Midbrain (tissue), 1 donor: ENCODE data around the gene INTS12.

Experiments
- DNase-seq: peaks from one replicate; lab custom pipeline; 2025; lab: John Stamatoyannopoulos, UW

The INTS12 gene

DNA sequence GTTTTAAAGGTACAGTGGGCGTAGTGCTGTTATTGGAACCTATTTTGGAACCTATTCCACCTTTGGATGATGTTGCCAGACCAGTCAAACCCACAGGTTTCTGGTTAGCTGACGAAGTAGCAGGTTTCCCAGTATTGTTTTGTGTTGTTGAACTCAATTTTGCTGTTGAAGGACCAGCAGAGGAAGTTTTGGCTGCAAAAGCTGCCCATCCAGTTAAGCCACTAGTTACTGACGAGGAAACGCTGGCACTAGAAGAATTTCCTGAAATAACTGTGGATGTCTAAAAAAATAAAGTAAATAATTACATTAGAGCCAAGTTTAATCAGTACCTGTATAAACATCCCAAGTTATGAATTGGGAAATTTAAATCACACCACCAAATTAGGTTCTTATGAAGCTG lies 25.5 kb downstream of the INTS12 start:
- no peak for DNase-seq

DNA sequence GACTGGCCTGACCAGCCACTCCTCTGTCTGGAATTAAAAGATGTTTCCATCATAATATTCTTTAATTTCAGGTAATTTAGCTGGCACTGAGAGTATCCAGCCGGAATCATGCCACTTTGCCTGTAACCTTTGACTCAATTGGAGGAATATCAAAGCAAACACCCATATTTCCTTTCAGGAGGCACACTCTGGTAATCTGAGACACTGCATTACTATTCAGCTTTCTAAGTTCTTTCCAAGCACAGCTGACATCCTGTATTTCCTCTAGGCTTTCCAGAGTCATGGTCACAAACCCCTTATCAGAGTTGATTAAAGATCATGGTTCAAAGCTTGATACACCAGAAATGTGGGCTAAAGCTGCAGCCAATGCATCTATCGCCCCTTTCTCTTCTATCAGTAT lies 29.3 kb downstream of the INTS12 start:
- no peak for DNase-seq

DNA sequence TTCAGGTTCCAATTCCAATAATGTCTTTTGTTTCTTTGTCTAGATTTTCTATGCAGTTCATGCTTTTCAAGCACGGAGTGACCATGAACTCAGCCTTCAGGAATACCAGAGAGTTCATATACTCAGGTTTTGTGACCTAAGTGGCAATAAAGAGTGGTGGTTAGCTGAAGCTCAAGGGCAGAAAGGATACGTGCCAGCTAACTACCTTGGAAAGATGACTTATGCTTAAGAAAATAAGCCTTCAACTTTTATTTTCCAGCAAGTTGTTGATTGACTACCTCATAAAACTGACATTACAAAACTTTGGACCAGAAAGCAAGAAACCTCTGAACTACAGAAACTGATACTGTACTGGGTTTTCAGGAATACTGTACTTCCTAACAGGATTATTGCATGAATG lies 30.8 kb downstream of the INTS12 start:
- no peak for DNase-seq

DNA sequence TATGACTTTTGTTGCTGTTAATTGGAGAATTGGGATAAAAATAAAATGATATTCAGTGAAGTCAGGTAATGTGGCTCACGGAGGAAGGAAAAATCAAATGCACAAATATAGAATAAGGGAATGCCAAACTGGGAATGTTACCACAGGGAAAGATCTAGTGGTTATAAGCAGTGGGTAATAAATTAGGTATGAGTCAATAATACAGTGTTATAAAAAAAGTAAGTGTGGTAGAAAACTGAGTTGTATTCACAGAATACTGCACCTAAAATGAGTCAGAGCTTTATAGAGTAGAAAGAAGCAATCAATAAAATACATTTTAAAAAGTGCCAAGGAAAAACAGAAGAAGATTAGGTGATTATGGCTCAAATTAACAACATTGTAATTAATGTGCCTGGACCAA lies 34.5 kb downstream of the INTS12 start:
- no peak for DNase-seq

DNA sequence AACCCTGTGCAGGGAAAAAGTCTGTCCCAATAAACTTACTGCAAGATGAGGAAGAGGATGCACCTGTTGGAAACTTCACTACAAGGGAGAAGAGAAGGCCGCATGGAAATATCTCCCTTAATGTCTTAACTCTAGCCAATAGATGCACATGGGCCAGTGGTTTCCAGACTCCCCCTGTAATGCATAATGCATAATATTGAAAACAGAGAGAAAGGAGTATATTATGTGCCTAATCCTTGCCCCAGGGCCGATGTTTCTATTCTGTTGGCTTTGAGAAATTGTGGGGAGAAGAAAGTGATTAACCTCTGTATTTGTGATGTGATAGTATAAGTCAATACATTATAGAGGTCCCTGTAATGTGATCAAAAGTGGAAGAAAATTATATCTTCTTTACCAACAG lies 37.2 kb downstream of the INTS12 start:
- no peak for DNase-seq

DNA sequence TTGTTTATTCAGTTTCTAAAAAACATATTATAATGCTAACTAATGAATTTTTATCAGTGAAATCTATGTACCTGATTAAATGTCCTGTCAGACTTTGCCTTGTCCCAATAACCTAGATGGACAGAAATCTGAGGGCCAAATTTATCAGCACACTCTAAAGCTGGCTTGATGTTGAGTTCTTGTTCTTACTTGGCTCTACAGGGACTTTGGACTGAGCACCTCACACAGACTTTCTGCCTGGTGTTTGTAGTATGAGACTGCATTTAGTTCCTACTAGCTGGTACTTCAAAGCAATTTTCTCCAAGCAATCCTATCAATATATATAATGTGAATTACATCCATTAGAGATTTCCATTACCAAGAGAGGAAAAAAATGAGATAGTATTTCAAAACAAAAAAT lies 37.8 kb downstream of the INTS12 start:
- no peak for DNase-seq

DNA sequence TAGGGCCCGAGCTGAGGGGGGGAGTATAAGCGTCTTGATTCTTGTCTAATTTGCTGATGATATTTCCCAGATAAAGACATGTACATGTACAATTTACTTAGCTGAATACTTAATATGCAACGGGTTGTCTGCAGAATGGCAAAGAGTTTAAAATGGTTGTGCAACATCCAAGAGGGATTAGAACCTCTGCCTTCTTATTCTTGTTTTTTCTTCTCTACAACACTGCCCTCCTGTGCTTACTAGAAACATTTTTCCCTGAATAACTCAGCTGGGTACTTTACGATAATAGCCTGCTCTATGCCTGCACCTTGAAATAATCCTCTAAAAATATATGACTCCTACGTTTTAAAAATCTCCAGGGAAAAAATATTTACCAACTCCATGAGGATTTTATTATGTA lies 41.8 kb downstream of the INTS12 start:
- no peak for DNase-seq

DNA sequence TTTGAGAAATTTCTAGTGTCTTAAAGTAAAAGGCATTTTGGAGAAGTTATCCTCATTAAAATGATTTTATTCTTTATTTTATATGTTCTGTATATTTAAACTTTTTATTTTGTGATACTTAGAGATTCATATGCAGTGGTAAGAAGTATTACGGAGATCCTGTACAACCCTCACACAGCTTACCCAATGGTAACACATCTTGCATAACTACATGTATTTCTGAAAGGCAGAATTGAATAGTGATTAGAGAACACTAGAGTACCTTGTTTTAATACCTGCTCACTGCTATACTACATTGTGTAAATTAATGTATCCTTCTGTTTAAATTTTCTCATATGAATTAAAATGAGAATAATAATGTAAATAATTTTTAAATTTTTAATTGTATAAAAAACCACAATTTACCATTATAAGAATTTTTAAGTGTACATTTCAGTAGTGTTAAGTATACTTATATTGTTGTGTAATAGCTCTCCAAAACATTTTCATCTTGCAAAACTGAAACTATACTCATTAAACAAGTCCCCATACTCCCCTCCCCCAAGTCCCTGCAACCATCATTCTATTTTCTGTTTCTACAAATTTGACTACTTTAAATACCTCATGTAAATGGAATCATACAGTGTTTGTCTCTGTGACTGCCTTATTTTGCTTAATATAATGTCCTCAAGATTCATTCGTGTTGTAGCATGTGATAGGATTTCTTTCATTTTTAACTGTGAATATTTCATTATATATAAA lies 45.4 kb downstream of the INTS12 start:
- no peak for DNase-seq

DNA sequence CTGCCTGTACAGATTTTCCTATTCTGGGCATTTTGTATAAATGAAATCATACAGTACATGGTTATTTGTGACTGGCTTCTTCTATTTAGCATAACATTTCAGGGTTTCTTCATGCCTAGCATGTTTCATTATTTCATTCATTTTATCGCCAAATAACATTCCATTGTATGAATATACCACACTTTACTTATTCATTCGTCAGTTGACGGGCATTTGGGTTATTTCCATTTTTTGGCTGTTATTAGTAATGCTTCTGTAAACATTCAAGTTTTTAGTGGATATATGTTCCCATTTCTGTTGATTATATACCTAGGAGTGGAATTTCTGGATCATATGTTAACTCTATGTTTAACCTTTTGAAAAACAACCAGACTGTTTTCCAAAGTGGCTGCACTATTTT lies 47.5 kb downstream of the INTS12 start:
- DNase-seq = no peak

DNA sequence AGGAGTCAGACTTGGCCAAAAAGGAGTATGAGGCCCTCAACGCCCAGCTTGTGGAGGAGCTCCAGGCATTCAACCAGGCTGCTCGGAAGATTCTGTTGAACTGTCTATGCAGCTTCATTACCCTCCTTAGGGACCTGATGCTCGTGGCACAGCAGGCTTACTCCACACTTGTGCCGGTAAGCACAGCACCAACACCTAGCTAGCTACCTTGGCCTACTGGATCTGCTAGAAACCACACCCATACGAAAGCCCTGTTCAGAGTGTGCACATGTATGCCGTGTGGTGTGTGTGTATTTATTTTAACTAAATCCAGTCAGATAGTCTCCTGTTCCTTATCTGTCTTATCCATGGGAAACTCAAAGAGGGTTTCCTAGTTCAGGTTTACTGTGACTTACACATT lies 49.3 kb downstream of the INTS12 start:
- DNase-seq = no peak

DNA sequence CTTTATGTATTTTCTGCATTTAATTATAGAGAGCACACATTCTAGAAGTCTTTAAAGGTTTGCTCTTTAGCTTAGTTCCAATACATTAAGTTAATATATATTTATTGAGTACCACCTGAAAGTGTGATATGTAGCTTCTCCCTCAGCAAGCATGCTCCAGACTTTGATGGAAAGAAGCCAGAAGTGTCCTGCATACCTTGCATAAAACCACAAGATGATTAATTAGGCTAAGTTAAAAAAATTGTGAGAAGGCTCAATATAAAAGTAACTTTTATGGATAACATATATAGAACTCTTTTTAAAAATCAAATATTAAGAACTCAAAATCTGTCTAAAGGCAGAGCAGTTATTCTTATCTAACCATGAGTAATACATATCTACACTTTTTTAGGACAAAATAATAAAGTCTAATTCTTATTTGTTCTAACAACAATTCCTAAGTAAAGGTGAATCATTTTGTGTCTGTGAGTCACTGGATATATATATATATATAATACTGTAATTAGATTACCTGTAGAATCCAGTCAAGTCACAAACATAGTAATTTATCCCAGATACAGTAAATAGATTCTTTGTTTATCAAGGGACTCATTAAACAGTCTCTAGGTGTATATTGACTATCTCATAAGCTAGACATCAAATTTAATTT lies 51.2 kb downstream of the INTS12 start:
- no peak for DNase-seq

DNA sequence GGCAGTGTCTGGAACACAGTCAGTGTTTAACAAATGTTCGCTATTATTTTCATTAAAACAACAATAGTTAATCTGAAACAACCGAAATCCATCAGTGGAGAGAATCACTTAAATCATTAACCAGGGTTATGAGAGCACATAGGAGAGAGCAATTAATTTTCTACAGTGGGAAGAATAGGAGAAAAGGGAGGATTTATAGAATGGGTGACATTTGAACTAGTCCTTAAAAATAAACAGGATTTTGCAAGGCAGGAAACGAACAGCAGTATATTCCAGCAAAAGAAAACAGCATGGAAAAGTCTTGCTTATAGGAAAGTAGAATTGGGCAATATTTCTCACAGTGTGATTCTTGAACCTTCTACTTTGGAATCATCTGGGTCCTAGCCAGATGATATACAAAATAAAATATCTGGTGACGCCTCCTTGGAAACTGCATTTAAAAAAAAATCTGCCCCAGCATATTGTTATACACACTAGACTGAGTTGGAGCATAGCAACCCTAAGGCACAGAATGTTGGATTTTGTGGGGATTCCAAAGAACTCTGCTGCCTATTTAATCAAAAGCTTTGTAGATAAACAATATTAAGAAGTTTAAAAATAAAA lies 56.1 kb downstream of the INTS12 start:
- DNase-seq = no peak

DNA sequence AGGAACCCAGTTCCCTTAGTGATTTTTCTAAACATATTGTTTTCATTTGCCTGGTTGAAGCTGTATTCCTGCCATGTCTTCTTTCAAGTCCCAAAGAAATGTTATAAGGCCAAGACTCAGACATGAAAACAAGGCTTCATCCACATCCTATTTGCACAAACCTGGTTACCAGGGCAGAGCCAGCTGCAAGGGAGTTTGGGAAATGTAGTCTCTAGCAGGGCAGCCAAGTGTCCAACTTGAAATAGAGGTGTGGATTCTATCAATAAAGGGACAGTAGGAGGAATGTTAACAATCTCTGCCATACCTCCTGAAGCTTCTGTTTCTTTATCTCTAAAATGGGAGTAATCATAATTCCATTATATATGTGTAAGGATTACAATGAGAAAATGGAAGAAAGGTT lies 56.6 kb downstream of the INTS12 start:
- no peak for DNase-seq

DNA sequence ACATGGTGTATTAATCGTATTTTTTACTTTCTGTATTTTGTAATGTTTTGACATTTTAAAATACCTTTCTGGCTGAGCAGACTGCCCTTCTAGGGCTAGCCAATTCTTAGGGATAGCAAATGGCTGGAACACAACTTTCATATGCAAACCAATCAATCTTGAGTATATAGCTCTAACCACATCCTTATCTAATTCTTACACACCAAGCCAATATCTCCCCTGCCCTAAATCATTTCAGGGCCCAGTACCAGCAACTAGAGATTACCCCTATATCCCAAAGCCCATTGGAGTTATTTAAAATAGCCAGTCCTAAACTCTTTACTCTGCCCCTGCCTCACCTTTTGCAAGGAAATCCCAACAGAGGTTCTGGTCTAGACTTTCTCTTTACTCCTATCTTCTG lies 58.3 kb downstream of the INTS12 start:
- no peak for DNase-seq

DNA sequence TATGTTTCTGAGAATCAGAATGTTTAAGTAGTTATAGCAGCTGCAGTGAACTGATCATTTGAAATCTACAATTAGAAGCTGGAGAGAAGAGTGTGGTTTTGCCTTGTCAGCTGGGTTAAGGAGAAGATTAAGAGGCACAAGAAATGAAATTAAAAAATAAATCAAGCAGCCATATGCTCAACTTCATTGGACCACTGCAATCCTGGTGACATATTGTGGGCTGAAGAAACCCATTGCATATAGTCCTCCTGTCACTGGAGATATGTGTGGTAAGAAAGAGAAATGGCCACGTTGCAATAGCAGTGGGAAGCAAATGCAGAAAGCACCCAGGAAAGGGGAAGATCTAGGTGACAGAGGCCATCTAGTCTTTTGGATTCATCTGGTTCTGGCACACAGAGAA lies 63.0 kb downstream of the INTS12 start:
- DNase-seq = no peak

DNA sequence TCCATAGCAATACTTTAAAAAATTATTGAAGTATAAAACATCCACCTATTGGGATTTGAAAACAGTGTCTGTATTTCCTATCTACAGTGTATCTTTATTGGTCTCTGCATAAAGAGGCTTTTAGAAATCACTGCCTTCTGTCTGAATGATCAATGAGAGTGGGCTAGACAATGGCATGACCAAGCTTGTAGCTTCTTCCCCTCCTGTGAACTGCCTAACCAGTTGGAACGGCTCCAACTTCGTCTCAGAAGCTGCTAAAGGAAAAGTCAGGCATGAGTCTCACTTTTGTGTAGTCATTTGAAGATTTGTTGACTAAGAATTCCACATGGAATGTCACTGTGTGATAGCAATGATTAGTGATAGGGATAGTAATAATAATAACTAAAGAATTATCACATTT lies 64.2 kb downstream of the INTS12 start:
- DNase-seq = no peak

DNA sequence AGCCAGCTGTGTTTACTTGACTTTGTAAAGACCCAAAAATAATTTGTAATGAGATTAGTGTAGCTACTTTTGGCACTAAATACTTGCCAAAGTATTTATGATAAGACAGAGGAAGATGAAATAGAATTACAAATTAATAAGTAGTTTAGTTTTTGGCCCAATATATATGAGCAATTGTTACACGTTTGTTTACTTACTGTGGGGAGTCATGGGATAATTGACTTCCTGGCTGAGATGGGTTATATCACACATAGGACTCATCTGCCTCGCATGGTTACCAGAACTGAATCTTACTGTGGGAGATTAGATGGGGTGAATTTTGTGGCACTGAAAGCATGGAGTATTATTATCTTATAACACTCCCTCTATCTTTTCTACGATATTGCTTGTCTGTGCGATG lies 66.6 kb downstream of the INTS12 start:
- no peak for DNase-seq

DNA sequence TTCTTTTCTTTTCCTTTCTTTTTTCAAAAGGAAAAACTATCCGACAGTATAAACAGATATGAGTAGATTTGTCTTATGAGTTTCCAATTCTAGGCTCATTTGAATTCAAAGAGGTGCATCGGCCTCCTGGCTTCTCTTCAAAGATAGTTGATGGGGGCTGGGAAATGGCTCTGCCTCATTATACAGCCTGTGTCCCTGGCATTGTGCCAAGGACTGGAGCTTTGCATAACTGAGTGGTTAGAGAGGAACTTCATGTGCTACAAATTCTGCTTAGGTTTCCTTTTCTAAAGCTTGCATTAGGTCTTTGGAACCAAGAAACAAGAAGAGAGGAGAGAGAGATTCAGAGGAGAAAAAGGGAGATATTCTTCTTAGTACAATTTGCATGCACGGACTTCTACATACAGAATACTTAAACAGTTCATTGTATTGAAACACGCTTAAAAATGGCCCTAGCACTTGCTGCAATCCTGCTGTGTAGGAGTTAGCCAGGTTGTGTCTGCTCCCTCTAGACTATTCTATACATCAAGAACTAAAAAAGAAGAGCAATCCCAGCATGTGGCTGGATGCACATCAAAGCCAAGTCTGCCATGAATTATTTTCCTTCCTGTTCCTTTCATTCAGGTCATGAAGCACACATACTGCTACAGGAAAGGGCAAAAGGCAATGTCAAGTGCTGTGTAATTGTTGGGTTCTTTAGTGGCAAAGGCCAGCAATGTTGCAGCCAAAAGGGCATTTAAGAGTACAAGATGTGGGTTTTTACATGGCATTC lies 70.9 kb downstream of the INTS12 start:
- DNase-seq = peak; percentile 87

DNA sequence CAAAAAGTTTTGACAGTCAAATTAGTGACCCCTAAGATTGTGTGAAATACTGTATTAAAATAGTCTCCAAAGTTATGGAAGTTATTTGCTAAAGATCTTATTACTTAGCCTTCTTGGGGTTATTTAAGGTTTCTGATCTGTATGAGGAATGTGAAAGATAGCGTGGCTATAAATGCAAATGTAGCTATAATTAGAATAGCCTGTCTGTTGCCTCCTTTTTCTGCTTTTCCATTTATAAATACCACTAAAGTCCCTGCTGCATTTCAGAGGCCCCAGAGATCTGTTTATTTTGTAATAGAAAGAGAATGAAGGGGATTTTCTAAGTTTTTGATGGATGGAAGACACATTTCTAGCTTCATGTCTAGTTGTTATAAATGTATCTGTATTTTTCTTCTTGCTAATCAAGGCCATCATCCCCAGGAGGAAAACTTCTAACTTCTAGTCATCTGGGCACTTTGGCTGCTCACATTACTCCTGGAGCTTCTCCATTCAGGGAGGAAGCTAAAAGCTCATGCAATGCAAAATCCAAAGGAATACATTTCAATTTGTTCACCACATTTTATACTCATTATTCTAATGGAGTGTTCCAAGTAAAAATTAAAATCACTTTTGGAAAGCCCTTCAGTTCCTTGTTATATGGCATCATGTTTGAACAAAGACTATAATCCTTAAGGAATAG lies 73.9 kb downstream of the INTS12 start:
- no peak for DNase-seq

DNA sequence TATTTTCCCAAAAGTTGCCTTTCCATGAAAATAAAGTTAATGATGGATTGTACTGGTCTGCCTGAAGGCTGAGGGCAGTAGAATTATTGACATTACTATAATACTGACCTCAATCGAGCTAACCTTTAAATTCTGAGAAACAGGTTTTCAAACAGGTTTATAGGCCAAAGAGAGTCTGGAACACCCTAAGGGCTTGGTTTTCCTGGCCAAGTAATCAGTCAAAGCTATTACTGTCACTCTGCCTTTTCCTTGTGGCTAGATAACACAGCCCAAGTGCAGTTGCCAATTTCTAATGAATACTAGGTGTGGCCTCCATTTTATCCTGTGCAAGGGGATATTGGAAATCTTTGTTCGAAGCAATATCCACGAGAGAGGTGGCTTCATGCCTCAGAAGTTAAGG lies 75.2 kb downstream of the INTS12 start:
- no peak for DNase-seq
